ENCODE measurements around the gene ST6GAL1. TPM values are rescaled to one million over a fixed set of nuclear protein-coding genes. Genes with fewer than 3 reads are reported as not detected.

ST6GAL1 gene
- total RNA-seq, 2 donors from 2014 or later = 46.6 to 67.1 TPM

- DNase-seq = peak; percentile 53
- no peak for ATAC-seq
- intact Hi-C loops (cut with DNase I) = no loop called here
Observed at GRCh38 chr3:186909078-186909853, 21.1 kb upstream of the ST6GAL1 start.

GRCh38 chr3:186915806-186916796 is 14.2 kb upstream of the ST6GAL1 start:
- DNase-seq = no peak
- peak in 1 of 2 donors; percentile 51 for ATAC-seq
- intact Hi-C loops (cut with DNase I) = no loop called here

GRCh38 chr3:186917512-186918312 is 12.6 kb upstream of the ST6GAL1 start:
- ATAC-seq = no peak
- DNase-seq = no peak
- intact Hi-C loops (cut with DNase I) = no loop called here

GRCh38 chr3:186920301-186920700 is 10.0 kb upstream of the ST6GAL1 start:
- ATAC-seq (no peak), DNase-seq (no peak)
- intact Hi-C loops (cut with DNase I) = loop anchor here (10.0 kb wide), 1 partner anchor 66 kb away; no protein-coding TSS in a partner anchor

- no peak for ATAC-seq
- no peak for DNase-seq
- intact Hi-C loops (cut with DNase I) = loop anchor here (10.0 kb wide), 1 partner anchor 66 kb away; no protein-coding TSS in a partner anchor
Observed at GRCh38 chr3:186920796-186921195, 9.5 kb upstream of the ST6GAL1 start.

GRCh38 chr3:186921578-186921977 is 8.7 kb upstream of the ST6GAL1 start:
- ATAC-seq (no peak), DNase-seq (no peak)
- intact Hi-C loops (cut with DNase I) = loop anchor here (10.0 kb wide), 1 partner anchor 67 kb away; no protein-coding TSS in a partner anchor

- DNase-seq (no peak), ATAC-seq (no peak)
- intact Hi-C loops (cut with DNase I) = loop anchor here (10.0 kb wide), 1 partner anchor 67 kb away; no protein-coding TSS in a partner anchor
Observed at GRCh38 chr3:186922224-186922623, 8.1 kb upstream of the ST6GAL1 start.

- intact Hi-C loops (cut with DNase I) = loop anchor here (10.0 kb wide), 1 partner anchor 68 kb away; no protein-coding TSS in a partner anchor
- no peak for ATAC-seq
- no peak for DNase-seq
Observed at GRCh38 chr3:186922790-186923189, 7.5 kb upstream of the ST6GAL1 start.

GRCh38 chr3:186923241-186923640 is 7.1 kb upstream of the ST6GAL1 start:
- ATAC-seq (no peak), DNase-seq (no peak)
- intact Hi-C loops (cut with DNase I) = loop anchor here (10.0 kb wide), 1 partner anchor 68 kb away; no protein-coding TSS in a partner anchor

- ATAC-seq = no peak
Observed at GRCh38 chr3:186925826-186926225, 4.5 kb upstream of the ST6GAL1 start.

GRCh38 chr3:186929186-186929585 is 1.1 kb upstream of the ST6GAL1 start:
- no peak for DNase-seq
- intact Hi-C loops (cut with DNase I) = loop anchor here (5.0 to 10.0 kb wide), 2 partner anchors 37 to 74 kb away; no protein-coding TSS in a partner anchor
- no peak for ATAC-seq

More at GRCh38 chr3:186925826-186926225, 4.5 kb upstream of the ST6GAL1 start:
- DNase-seq = no peak
- intact Hi-C loops (cut with DNase I) = loop anchor here (5.0 to 10.0 kb wide), 2 partner anchors 34 to 71 kb away; no protein-coding TSS in a partner anchor

GRCh38 chr3:186929685-186930084 is 641 bp upstream of the ST6GAL1 start:
- intact Hi-C loops (cut with DNase I) = loop anchor here (5.0 to 10.0 kb wide), 5 partner anchors 37 to 175 kb away; no protein-coding TSS in a partner anchor
- DNase-seq (no peak), ATAC-seq (no peak)

- DNase-seq = peak; percentile 78
- peak; percentile 83 to 86 for ATAC-seq
- intact Hi-C loops (cut with DNase I) = loop anchor here in 1 of 2 donors (5.0 to 10.0 kb wide), 3 partner anchors 46 to 174 kb away; no protein-coding TSS in a partner anchor
Observed at GRCh38 chr3:186930641-186931531, 560 bp downstream of the ST6GAL1 start.

- DNase-seq = peak; percentile 66
- peak; percentile 40 to 48 for ATAC-seq
- intact Hi-C loops (cut with DNase I) = loop anchor here in 1 of 2 donors (5.0 to 10.0 kb wide), 3 partner anchors 46 to 173 kb away; no protein-coding TSS in a partner anchor
Observed at GRCh38 chr3:186931532-186932280, 1.4 kb downstream of the ST6GAL1 start.

GRCh38 chr3:186932281-186933181 is 2.2 kb downstream of the ST6GAL1 start:
- intact Hi-C loops (cut with DNase I) = loop anchor here in 1 of 2 donors (5.0 to 10.0 kb wide), 3 partner anchors 45 to 172 kb away; no protein-coding TSS in a partner anchor
- ATAC-seq = peak in 1 of 2 donors; percentile 3
- DNase-seq = peak; percentile 45

All from left cardiac atrium (tissue), 4 donors.